Activated CD4-positive, alpha-beta T cell treated with anti-CD3 and anti-CD28 coated beads for 36 hours (primary cell): ENCODE results near the gene EXOC6. TPM values are rescaled to one million over a fixed set of nuclear protein-coding genes. Genes with fewer than 3 reads are reported as not detected.
"Not testable (repeated sequence)": the region's sequence is repeated elsewhere in the genome, so short reads cannot be mapped to it uniquely, and the experiment has no call there.

Experiments used
- ATAC-seq: fragments of 200-7000 bp; cut with Tn5 transposase; one replicate; pipeline ENCODE4 v1.10.0; 2021; ENCODE audit warnings: mild to moderate bottlenecking, moderate library complexity
- CTCF ChIA-PET: fragments of 350-600 bp; sonication (Branson Sonifier 250); formaldehyde crosslinking; loops from one replicate; lab custom pipeline; 2021; ENCODE audit warnings: antibody characterized with exemption; lab: Charles Lee
- POLR2A ChIA-PET: fragments of 350-600 bp; sonication (Branson Sonifier 250); formaldehyde crosslinking; loops from one replicate; lab custom pipeline; 2021; ENCODE audit warnings: antibody characterized with exemption, inconsistent platforms; lab: Charles Lee
- DNase-seq: peaks from one replicate; pipeline ENCODE4 v3.0.0-alpha.2; 2020
- H3K27ac Mint-ChIP-seq: one replicate; pipeline ENCODE4 v1.8.0; 2021; ENCODE audit warnings: mixed read lengths
- H3K27me3 Mint-ChIP-seq: one replicate; pipeline ENCODE4 v1.8.0; 2021; ENCODE audit warnings: mixed read lengths
- H3K36me3 Mint-ChIP-seq: one replicate; pipeline ENCODE4 v1.8.0; 2021; ENCODE audit warnings: low read depth, mixed read lengths
- H3K4me1 Mint-ChIP-seq: one replicate; pipeline ENCODE4 v1.8.0; 2021; ENCODE audit warnings: mixed read lengths
- H3K4me3 Mint-ChIP-seq: one replicate; pipeline ENCODE4 v1.8.0; 2021; ENCODE audit warnings: mild to moderate bottlenecking, moderate library complexity, mixed read lengths
- H3K9me3 Mint-ChIP-seq: one replicate; pipeline ENCODE4 v1.8.0; 2021; ENCODE audit warnings: low read depth, mixed read lengths
- intact Hi-C, 2 experiments: fragments of 100-400 bp; cut with DNase I in 1 of 2; cut with micrococcal nuclease in 1 of 2; formaldehyde crosslinking; loops; one replicate each; pipeline versions ENCODE4 v1.14.2 to v1.15.1; 2022 to 2024; cut with DNase I, micrococcal nuclease
- total RNA-seq, 2 experiments: library from RNA; stranded (reverse); gene quantifications; one replicate each; pipeline ENCODE4 v1.2.3, GENCODE V29; 2021

Gene EXOC6
- total RNA-seq, 2 experiments from 2014 or later: 9.7 to 12.1 TPM

DNA sequence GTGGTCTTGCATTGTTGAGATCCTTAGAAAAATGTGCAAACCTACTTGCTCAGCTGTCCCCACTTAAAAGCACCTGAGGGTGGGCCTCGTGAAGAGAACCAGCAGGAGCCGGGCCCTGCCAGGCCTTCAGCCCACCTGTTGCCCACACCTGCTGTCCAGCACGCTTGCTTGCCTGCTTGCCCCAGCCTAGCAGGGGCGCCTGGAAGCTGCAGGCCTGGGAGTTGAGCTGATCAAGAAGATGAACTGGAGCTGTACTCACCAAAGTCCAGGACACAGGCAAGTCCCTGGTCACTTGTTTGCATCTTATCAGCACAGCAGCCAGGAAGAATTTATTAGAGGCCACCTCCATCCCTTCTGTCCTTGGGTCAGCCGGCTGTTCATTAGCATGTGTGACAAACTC, 248.6 kb downstream of the EXOC6 start:
- ATAC-seq: no peak

DNA sequence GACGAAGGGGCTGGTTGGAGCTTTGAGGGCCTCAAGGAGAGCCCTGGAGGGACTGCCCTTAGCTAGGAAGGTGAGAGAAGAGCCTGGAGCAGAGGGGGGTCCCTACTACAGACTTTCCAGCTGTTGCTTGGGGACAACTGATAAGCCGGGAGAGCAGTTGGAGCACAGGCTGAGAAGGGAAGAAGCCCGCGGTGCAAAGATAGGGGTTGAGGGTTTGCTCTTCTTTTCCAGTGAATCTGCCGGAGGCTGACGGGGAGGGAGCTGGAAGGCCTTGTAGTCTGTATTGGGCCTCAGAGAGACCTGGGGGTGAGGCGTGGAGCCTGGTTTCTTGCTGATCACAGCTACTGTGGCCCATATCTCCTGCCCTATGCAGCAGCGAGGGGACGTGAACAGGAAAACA, 249.1 kb downstream of the EXOC6 start:
- no peak for DNase-seq
- Mint-ChIP-seq H3K27me3 (no peaks in the 10 kb centered on the region), H3K36me3 (no peaks in the 10 kb centered on the region), H3K27ac (no peak overlapping the region), H3K9me3 (no peaks in the 10 kb centered on the region), H3K4me3 (no peak overlapping the region), H3K4me1 (no peaks in the 10 kb centered on the region)
- ChIA-PET POLR2A (no interaction called here), CTCF (interaction anchor here (0.7 to 0.8 kb wide), 4 partner anchors 9 to 235 kb away, joined by 3 to 4 read pairs (median 3); no protein-coding TSS in a partner anchor)
- no peak for ATAC-seq
- intact Hi-C loops: no loop called here

More for the DNA sequence above, 248.6 kb downstream of the EXOC6 start:
- H3K36me3 Mint-ChIP-seq: no peaks in the 10 kb centered on the region
- H3K4me3 Mint-ChIP-seq: no peak overlapping the region
- no peaks in the 10 kb centered on the region for H3K9me3 Mint-ChIP-seq
- intact Hi-C loops: no loop called here
- no peaks in the 10 kb centered on the region for H3K4me1 Mint-ChIP-seq
- DNase-seq: no peak
- POLR2A ChIA-PET: interaction anchor here (0.6 kb wide), 1 partner anchor 69 kb away, joined by 4 read pairs; no protein-coding TSS in a partner anchor
- H3K27ac Mint-ChIP-seq: no peak overlapping the region
- CTCF ChIA-PET: interaction anchor here (0.7 to 0.8 kb wide), 3 partner anchors 8 to 125 kb away, joined by 3 to 4 read pairs (median 3); no protein-coding TSS in a partner anchor
- no peaks in the 10 kb centered on the region for H3K27me3 Mint-ChIP-seq

DNA sequence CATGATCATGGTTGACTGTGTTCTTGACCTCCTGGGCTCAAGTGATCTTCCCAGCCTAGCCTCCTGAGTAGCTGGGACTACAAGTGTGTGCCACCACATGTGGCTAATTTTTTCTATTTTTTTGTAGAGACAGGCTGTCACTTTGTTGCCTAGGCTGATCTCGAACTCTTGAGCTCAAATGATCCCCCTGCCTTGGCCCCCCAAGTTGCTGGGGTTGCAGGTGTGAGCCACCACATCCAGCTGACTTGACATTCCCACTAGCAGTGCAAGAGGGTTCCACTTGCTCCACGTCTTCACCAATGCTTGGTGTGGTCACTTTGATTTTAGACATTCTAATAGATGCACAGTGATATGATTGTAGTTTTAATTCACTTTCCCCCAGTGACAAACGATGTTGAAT, 250.5 kb downstream of the EXOC6 start:
- peaks cover 3% of the 10 kb centered on the region for H3K36me3 Mint-ChIP-seq
- H3K4me3 Mint-ChIP-seq: no peak overlapping the region
- no peak for ATAC-seq
- ChIA-PET POLR2A (no interaction called here), CTCF (no interaction called here)
- H3K4me1 Mint-ChIP-seq: no peaks in the 10 kb centered on the region
- intact Hi-C loops: no loop called here
- no peaks in the 10 kb centered on the region for H3K27me3 Mint-ChIP-seq
- H3K9me3 Mint-ChIP-seq: peaks cover 1% of the 10 kb centered on the region
- no peak for DNase-seq
- no peak overlapping the region for H3K27ac Mint-ChIP-seq

DNA sequence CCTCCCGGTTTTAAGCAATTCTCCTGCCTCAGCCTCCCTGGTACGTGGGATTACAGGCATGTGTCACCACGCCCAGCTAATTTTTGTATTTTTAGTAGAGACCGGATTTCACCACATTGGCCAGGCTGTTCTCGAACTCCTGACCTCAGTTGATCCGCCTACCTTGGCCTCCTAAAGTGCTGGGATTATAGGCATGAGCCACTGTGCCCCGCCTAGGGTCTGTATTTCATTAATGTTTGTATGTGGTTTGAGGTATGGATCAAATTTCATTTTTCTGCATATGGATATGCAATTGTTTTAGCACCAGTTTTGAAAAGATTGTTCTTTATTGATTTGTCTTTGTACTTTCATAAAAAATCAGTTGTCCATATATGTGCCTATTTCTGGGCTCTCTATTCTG, 251.3 kb downstream of the EXOC6 start:
- H3K36me3 Mint-ChIP-seq: peaks cover 4% of the 10 kb centered on the region
- H3K9me3 Mint-ChIP-seq: peaks cover 3% of the 10 kb centered on the region
- CTCF ChIA-PET: no interaction called here
- no peaks in the 10 kb centered on the region for H3K27me3 Mint-ChIP-seq
- DNase-seq (no peak), ATAC-seq (no peak)
- H3K4me3 Mint-ChIP-seq: no peak overlapping the region
- intact Hi-C loops: no loop called here
- H3K27ac Mint-ChIP-seq: no peak overlapping the region
- POLR2A ChIA-PET: no interaction called here
- H3K4me1 Mint-ChIP-seq: no peaks in the 10 kb centered on the region

DNA sequence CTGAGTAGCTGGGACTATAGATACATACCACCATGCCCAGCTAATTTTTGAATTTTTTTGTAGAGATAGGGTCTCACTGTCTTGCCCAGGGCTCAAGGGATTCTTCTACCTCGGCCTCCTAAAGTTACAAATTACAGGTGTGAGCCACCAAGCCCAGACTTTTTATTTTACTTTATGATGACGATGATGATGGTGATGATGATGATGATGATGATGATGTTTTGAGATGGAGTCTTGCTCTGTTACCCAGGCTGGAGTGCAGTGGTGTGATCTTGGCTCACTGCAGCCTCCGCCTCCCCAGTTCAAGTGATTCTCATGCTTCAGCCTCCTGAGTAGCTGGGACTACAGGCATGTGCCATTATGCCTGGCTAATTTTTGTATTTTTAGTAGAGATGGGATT, 252.8 kb downstream of the EXOC6 start:
- H3K4me3 Mint-ChIP-seq, H3K36me3 Mint-ChIP-seq, H3K27ac Mint-ChIP-seq, POLR2A ChIA-PET, H3K9me3 Mint-ChIP-seq, ATAC-seq, DNase-seq, H3K27me3 Mint-ChIP-seq, H3K4me1 Mint-ChIP-seq, CTCF ChIA-PET, intact Hi-C loops: not testable (repeated sequence)

DNA sequence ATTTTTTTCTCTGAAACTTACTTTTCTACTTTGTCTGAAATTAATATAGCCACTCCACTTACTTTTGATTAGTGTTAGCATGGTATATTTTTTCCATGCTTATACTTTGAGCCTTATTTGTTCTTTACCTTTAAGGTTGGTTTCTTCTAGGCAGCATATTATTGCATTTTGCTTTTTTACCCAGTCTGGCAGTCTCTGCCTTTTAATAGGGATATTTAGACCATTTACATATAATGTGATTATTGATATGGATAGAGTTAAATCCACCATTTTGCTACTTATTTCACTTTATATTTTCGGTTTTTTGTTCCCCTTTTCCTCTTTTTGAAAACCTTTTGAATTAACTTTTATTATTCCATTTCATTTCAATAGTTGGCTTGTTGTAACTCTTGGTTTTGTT, 255.6 kb downstream of the EXOC6 start:
- POLR2A ChIA-PET: no interaction called here
- DNase-seq (no peak), ATAC-seq (no peak)
- Mint-ChIP-seq H3K27ac (no peak overlapping the region), H3K4me1 (no peaks in the 10 kb centered on the region), H3K9me3 (peaks cover 3% of the 10 kb centered on the region), H3K4me3 (no peak overlapping the region), H3K36me3 (peaks cover 4% of the 10 kb centered on the region), H3K27me3 (no peaks in the 10 kb centered on the region)
- intact Hi-C loops: no loop called here
- CTCF ChIA-PET: interaction anchor here (1.1 kb wide), 1 partner anchor 23 kb away, joined by 4 read pairs; no protein-coding TSS in a partner anchor

DNA sequence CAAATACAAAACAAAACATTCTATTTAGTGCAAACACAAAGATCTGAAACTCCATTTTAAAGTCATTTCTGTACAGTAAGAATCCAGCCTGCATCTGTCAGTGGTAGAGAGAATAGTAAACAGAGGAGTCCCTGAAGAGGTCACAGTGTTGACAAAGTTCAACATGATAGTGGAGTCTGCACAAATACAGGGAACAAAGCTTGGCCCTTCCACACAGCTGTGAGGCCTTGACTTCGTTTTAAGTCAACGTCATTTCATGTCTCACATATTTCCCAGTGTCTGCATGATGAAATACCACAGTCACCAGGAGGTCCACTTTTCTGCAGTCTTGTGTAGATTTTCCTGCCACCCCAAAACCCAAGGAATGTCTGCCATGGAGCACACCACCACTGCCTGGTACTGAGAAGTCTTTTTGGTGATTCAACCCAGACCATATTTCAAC, 258.3 kb downstream of the EXOC6 start:
- DNase-seq (no peak), ATAC-seq (no peak)
- ChIA-PET CTCF (interaction anchor here (0.7 to 1.0 kb wide), 2 partner anchors 11 to 331 kb away, joined by 3 read pairs; no protein-coding TSS in a partner anchor), POLR2A (no interaction called here)
- Mint-ChIP-seq H3K27me3 (peaks cover 3% of the 10 kb centered on the region), H3K4me3 (no peak overlapping the region), H3K36me3 (peaks cover 4% of the 10 kb centered on the region), H3K4me1 (no peaks in the 10 kb centered on the region), H3K27ac (no peak overlapping the region), H3K9me3 (peaks cover 3% of the 10 kb centered on the region)
- intact Hi-C loops: no loop called here

Other genes with a start within 250 kb of the EXOC6 start
- gene HHEX, start 158.6 kb upstream of the EXOC6 start, total RNA-seq: under 1 TPM in 1 of 2 experiments, not detected in 1; 0.11 TPM
- gene CYP26C1, start 212.3 kb downstream of the EXOC6 start, total RNA-seq: under 1 TPM; 0.05 to 0.09 TPM
- gene CYP26A1, start 225.4 kb downstream of the EXOC6 start, total RNA-seq: not detected